HepG2 (cell line): ENCODE data around the gene NUDCD3.

Experiments used
- CHD2 ChIP-seq: IDR thresholded peaks from 2 replicates; pipeline ENCODE4 v1.6.1; 2011; ENCODE audit warnings: low read depth, low read length, improper control_type of control experiment
- CTCF ChIP-seq: sonication (generic); formaldehyde crosslinking; IDR thresholded peaks from 2 replicates; pipeline ENCODE4 v1.5.0; 2020; ENCODE audit warnings: mild to moderate bottlenecking, missing genetic modification reagents, moderate library complexity
- EP300 ChIP-seq, 3 experiments: sonication (generic) in 1 of 3; formaldehyde crosslinking in 1 of 3; IDR thresholded peaks; 2 replicates each; pipeline versions ENCODE4 v1.5.1 to v1.6.1; 2011 to 2020; ENCODE audit warnings: low read depth in 2 of 3, low read length in 2 of 3, borderline replicate concordance in 1 of 3, improper control_type of control experiment in 1 of 3, mild to moderate bottlenecking in 1 of 3, missing genetic modification reagents in 1 of 3, moderate library complexity in 1 of 3
- EZH2 ChIP-seq: conservative IDR thresholded peaks from 2 replicates; pipeline ENCODE4 v1.6.1; 2012; ENCODE audit warnings: mild to moderate bottlenecking, low read depth, low read length, moderate library complexity
- FOXP4 ChIP-seq: sonication (generic); formaldehyde crosslinking; IDR thresholded peaks from 2 replicates; pipeline ENCODE4 v1.4.0; 2020; ENCODE audit warnings: missing genetic modification reagents
- GLI4 ChIP-seq: sonication (generic); formaldehyde crosslinking; IDR thresholded peaks from 2 replicates; pipeline ENCODE4 v1.5.1; 2020; ENCODE audit warnings: missing genetic modification reagents, mild to moderate bottlenecking, moderate library complexity, borderline replicate concordance
- KLF13 ChIP-seq: sonication (generic); formaldehyde crosslinking; IDR thresholded peaks from 2 replicates; pipeline ENCODE4 v1.4.0; 2020; ENCODE audit warnings: mild to moderate bottlenecking, missing genetic modification reagents
- MAX ChIP-seq: IDR thresholded peaks from 2 replicates; pipeline ENCODE4 v1.6.1; 2012; ENCODE audit warnings: inconsistent platforms
- MED1 ChIP-seq: sonication (generic); formaldehyde crosslinking; IDR thresholded peaks from 2 replicates; pipeline ENCODE4 v1.4.0; 2020; ENCODE audit warnings: missing genetic modification reagents
- POLR2A ChIP-seq, 2 experiments: IDR thresholded peaks; 2 replicates each; pipeline ENCODE4 v1.6.1; 2011; ENCODE audit warnings: low read depth in 2 of 2, low read length in 2 of 2, mild to moderate bottlenecking in 1 of 2, moderate library complexity in 1 of 2; ENCODE audit not compliant: insufficient read depth in 1 of 2
- POLR2AphosphoS5 ChIP-seq: IDR thresholded peaks from 2 replicates; pipeline ENCODE4 v1.6.1; 2012; ENCODE audit warnings: low read depth, low read length
- RAD21 ChIP-seq: fragments of 450-650 bp; formaldehyde crosslinking; IDR thresholded peaks from 2 replicates; pipeline ENCODE4 v1.5.0; 2020; ENCODE audit warnings: mild to moderate bottlenecking
- RAD51 ChIP-seq: fragments of 450-650 bp; IDR thresholded peaks from 2 replicates; pipeline ENCODE4 v1.6.1; 2016; ENCODE audit warnings: borderline replicate concordance
- RBM22 ChIP-seq: fragments of 200-400 bp; formaldehyde crosslinking; optimal IDR thresholded peaks from 2 replicates; pipeline ENCODE3; 2017; ENCODE audit warnings: mild to moderate bottlenecking, low read length, moderate library complexity

GRCh38 chr7:44469461-44470134 lies 20.9 kb downstream of the NUDCD3 start:
- TF ChIP-seq EP300 (IDR thresholded peaks at IDR 0.05; ENCODE audit: low read depth in 2 of 2, low read length in 2 of 2): no peak
- TF ChIP-seq EP300 (CRISPR knock-in tag; IDR thresholded peaks at IDR 0.05; ENCODE audit: borderline replicate concordance): no peak
- TF ChIP-seq RAD51: no peak
- TF ChIP-seq MAX: no peak
- TF ChIP-seq KLF13 (CRISPR knock-in tag): no peak
- TF ChIP-seq GLI4 (CRISPR knock-in tag): no peak
- no peak for TF ChIP-seq CHD2
- no peak for TF ChIP-seq RBM22
- no peak for TF ChIP-seq CTCF (CRISPR knock-in tag)
- TF ChIP-seq FOXP4: no peak
- no peak for TF ChIP-seq POLR2A (IDR thresholded peaks at IDR 0.05; ENCODE audit: insufficient read depth in 1 of 2, low read depth in 2 of 2, low read length in 2 of 2)
- no peak for TF ChIP-seq POLR2AphosphoS5
- TF ChIP-seq EZH2: no peak
- TF ChIP-seq MED1 (CRISPR knock-in tag): no peak
- no peak for TF ChIP-seq RAD21 (CRISPR knock-in tag)
